Dermis microvascular lymphatic vessel endothelial cell (primary cell): ENCODE measurements around the gene SCO2. TPM values are rescaled to one million over a fixed set of nuclear protein-coding genes. Genes with fewer than 3 reads are reported as not detected.
A peak's percentile ranks its signal among the peaks of the same experiment; 100 is the strongest.

Experiments
- DNase-seq, 2 donors: peaks; one replicate each; pipeline versions ENCODE4 v3.0.0 to v3.0.0-alpha.2; 2010; ENCODE audit warnings: low read depth in 2 of 2
- total RNA-seq: library from RNA; depleted of rRNA; stranded (reverse); fragments of >200 nt; gene quantifications from 2 replicates; pipeline ENCODE4 v1.2.1, GENCODE V29; 2014

The SCO2 gene
- total RNA-seq, 1 donor from 2014 or later: 3.1 TPM

- no peak for DNase-seq
Observed at GRCh38 chr22:50532824-50533796, 7.7 kb upstream of the SCO2 start.

- peak; percentile 64 to 76 for DNase-seq
Observed at GRCh38 chr22:50531962-50532674, 6.7 kb upstream of the SCO2 start.

DNA sequence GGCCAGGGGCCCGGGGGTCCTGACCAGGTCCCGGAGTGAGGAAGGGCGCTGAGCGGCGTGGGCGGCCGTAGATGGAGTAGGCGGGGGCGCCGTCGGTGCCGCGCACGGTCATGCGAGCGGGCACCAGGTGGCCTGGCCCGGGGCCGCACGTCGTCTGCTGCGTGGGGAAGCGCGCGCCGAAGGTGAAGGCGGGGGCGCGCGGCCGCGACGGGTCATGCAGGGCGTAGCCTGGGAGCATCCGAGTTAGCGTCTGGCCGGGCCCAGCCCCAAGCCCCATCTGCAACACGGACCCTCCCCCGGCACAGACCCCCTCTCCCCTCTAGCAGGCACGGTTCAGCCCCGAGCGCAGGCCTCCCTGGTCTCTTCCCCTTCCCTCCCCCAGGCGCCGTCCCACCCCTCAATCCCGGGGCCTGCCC, 6.2 kb upstream of the SCO2 start:
- no peak for DNase-seq

GRCh38 chr22:50530877-50531545, 5.6 kb upstream of the SCO2 start:
- peak in 1 of 2 donors; percentile 54 for DNase-seq

DNA sequence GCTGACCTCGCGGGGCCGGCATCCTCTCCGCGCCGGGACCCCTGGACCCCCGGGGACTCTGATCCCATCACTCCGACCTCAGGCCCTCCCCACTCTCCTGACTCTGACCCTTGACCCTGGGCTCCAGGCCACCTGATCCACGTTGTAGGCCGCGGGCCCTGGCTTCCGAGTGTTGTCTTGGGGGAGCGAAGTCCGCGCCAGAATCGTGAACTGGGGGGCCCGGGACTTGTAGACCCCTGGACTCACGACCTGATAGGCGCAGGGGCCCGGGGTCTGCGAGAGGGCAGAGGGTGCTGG, 5.1 kb upstream of the SCO2 start:
- DNase-seq: no peak

GRCh38 chr22:50529897-50530579, 4.6 kb upstream of the SCO2 start, which contains the start of gene TYMP:
Gene TYMP (minus strand): TSS chr22:50530012. CDS start chr22:50529709, 303 bp downstream.
- DNase-seq: peak in 1 of 2 donors; percentile 44

- no peak for DNase-seq
Observed at GRCh38 chr22:50529416-50529896, 4.1 kb upstream of the SCO2 start.

DNA sequence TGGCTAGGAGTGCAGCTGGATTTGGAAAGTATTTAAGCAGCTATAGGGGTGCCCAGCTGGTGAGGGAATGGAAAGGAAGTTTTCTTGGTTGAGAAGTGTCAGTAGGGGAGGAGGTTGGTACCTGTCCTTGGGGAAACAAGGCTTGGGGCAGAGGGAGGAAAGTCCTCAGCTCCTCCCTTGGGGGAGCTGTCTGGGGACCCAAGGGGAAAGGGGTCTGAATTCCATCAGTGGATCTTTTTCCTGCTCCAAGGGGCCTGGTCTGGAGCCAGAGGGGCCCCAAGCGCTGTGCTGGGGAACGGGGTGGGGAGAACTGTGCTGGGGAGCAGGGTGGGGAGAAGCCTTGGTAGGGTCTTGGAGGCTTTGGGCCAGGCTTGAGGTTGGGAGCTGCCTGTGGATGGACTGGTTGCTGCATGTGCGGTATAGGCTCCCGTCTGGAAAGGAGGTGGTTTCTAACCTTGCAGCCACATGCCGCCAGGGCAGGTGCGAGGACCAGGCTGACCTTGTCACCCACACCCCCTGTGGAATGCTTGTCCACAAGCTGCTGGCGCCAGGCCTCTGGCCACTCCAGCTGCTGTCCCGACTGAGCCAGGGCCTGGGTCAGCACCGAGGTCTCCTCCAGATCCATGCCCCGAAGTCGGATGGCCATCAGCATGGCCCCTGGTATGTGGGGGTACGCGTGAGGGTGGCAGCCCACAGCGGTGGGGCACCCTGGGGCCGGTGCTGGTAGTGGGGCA, 3.5 kb upstream of the SCO2 start:
- no peak for DNase-seq

DNA sequence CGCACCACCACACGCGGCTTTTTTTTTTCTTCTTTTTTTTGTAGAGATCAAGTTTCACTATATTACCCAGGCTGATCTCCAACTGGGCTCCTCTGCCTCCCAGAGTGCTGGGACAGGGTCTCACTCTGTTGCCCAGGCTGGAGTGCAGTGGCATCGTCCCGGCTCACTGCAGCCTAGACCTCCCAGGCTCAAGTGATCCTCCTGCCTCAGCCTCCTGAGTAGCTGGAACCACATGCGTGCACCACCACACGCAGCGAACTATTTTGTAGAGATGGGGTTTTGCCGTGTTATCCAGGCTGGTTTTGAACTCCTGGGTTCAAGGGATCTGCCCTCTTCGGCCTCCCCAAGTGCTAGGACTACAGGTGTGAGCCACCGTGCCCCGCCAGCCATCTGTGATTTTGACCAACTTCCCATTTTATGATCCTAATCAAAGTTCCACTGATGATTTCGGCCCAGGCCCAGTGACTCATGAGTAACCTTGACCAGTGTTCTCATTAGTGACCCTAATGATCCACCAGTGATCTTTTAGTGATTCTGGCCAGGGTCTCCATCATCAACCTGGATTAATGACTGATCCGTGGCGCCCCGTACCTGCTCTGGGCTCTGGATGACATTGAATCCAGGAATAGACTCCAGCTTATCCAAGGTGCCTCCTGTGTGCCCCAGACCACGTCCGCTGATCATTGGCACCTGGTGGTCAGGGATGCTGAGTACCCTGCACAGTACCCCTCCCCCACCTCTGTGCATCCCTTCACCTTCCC, 2.7 kb upstream of the SCO2 start:
- DNase-seq: no peak

DNA sequence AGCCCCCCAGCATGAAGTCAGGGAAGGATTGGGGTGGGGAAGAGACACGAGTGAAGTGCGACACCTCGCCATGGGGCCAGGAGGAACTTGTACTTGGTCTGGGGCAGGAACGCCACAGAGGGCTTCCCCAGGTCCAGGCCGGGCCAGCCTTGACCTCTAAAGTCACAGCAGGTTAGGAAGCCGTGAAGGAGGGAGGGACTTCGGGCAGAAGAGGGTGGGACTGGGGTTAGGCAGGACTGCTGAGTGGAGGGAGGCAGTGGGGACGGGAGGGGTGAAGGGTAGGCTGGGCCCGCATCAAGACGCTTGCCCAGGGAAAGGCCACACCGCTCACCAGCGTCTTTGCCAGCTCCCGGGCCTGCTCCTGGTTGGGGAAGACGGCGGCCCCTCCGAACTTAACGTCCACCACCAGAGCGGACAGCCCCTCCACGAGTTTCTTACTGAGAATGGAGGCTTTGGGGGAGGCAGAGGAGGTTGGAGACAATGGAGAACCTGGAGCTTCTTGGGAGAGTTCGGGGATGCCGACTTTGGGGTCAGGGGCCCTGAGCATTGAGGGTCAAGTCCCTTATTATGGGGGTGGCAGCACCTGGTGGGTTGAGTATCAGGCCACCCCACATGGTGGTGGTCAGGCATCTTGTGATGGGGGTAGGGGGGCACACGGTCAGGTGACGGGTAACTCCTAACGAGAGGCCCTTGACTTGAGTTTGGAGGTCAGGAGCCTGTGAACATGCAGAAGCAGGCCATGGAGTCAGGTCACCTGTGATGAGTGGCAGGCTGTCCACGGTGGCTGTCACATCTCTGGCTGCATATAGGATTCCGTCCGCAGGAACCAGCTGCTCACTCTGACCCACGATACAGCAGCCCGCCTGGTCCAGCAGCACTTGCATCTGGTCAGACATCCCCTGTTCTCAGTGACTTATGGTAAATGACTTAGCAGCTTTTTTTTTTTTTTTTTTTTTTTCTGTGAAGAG, 1.7 kb upstream of the SCO2 start:
- no peak for DNase-seq

DNA sequence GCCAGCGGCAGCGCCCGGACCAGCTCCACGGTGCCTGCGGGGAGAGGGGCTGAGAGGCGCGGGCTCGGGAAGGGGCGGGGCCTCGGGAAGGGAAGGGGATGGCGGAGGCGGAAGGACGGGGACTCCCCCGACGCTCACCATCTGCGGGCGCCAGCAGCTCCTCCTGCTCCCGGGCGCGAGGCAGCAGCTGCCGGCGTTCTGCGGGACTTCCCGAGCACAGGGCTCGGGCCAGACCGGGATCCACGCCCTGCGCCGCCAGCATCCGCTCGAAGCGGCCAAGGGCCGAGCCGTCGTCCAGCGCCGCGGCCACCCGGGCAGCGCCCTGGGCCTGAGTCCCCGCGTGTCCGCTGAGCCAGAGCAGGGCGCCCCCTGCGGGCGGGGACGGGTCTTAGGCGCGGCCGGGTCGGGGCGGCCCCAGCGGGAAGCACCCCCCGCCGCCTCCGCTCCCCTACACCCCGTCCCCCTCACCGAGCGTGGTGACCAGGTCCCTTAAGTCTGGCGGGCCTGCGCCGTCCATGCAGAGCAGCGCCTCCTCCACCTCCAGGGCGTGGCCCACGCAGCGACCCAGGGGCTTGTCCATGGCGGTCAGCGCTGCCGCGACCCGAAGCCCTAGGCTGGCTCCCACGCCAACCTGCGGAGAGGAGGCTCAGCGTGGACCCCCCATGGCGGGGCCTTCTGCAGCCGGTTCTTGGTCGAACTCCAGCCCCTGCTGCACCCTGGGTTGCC, 873 bp upstream of the SCO2 start:
- DNase-seq: peak; percentile 38 to 81

- no peak for DNase-seq
Observed at GRCh38 chr22:50525858-50526107, 385 bp upstream of the SCO2 start.

- peak in 1 of 2 donors; percentile 22 for DNase-seq
Observed at GRCh38 chr22:50524676-50525103, 708 bp downstream of the SCO2 start.

DNA sequence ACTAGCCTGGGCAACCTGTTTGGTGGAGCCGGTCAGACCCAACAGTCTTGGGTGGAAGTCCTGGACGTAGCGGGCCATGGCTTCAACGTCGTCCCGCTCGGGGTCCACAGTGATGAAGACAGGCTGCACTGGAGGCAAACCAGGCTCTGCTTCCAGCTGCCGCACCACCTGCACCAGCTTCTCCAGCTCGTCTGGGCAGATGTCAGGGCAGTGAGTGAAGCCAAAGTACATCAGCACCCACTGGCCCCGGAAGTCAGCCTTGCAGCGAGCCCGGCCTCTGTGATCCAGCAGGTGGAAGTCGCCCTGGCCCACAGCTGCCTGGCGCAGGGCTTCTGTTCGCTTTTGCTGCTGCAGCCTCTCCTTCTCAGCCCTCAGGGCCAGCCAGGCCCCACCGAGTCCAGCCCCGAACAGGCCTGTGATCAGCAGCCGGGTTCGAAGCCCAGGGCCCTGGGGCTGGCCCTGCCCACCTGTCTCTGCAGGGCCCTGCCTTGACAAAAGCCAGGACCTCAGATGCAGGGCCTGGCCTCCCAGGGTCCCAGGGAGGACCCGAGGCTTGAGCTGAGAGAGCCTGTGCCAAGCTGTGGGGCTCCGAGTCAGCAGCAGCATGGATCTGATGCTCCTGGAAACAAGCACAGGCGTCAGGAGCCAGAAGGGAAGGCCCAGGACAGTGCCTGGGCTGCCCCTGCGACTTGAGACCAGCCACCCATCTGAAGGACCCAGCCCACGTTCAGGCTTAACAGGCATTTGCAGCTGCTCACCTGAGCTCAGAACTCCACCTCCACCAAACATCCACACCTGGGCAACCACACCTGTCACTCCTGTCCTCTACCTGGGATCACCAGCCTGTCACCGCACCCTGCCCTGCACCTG, 1.4 kb downstream of the SCO2 start:
- no peak for DNase-seq

DNA sequence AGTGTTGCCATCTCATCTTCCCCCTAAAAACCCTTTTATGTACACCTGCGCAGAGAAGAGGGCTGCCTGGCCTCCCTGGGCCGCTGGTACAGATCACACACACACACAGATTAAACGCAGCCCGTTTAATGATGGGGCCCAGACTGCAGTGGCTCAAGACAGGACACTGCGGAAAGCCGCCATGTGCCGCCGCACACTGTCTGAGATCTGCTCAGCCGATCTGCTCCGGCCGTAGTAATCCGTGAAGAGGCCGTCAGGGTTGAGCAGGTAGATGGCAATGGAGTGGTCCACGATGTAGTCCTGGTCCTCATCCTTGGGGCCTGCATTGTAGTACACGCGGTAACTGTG, 2.0 kb downstream of the SCO2 start:
- no peak for DNase-seq

DNA sequence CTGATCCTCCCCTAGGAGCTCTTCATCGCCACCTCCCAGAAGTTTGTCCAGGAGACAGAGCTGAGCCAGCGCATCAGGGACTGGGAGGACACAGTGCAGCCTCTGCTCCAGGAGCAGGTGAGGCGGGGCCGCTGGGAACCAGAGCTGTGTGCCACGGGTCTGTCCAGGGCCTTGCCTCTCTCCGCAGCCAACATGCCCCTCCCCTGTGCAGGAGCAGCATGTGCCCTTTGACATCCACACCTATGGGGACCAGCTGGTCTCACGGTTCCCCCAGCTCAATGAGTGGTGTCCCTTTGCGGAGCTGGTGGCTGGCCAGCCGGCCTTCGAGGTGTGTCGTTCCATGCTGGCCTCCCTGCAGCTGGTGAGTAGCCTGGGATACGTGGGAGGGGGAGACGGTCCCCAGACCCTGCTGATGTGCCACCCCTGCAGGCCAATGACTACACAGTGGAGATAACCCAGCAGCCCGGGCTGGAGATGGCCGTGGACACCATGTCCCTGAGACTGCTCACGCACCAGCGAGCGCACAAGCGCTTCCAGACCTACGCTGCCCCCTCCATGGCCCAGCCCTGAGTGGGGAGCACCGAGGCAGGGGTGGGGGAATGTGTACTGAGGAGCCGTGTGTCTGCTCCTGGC, 2.5 kb downstream of the SCO2 start:
- no peak for DNase-seq

DNA sequence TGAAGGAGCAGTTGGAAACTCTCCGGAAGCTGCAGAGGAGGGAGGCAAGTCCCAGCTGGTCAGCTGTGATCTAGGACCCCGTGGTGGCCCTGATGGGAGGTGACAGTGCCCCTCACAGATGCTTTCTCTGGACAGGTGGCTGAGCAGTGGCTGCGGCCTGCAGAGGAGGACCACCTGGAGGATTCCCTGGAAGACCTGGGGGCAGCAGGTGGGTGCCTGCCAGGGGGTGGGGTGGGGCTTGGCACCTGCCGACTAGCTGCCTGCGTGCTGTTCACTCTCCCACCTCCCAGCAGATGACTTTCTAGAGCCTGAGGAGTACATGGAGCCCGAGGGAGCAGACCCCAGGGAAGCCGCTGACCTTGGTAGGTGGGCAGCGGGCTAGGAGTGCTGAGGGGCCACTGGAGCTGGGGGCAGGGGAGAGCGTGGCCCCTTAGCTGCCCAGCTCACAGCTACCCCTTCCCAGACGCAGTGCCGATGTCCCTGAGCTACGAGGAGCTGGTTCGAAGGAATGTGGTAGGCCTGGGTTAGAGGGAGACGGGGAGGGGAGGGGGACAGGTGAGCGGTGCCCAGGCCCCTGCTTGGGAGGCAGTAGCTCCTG, 3.1 kb downstream of the SCO2 start:
- no peak for DNase-seq
